Mucosa of stomach (tissue), 1 donor: Measurements from ENCODE around the gene PSAP.

Source experiments
- H3K27me3 ChIP-seq: one replicate; pipeline ENCODE4 v1.7.0; 2013; ENCODE audit warnings: mild to moderate bottlenecking, low read length; ENCODE audit not compliant: control insufficient read depth, insufficient read depth
- H3K36me3 ChIP-seq: one replicate; pipeline ENCODE4 v1.7.0; 2013; ENCODE audit warnings: low read length; ENCODE audit not compliant: control insufficient read depth, insufficient read depth
- H3K4me1 ChIP-seq: one replicate; pipeline ENCODE4 v1.7.0; 2013; ENCODE audit warnings: mild to moderate bottlenecking, low read length; ENCODE audit not compliant: control insufficient read depth, insufficient read depth
- H3K4me3 ChIP-seq: one replicate; pipeline ENCODE4 v1.7.0; 2013; ENCODE audit warnings: low read length
- H3K9ac ChIP-seq: one replicate; pipeline ENCODE4 v1.7.0; 2013; ENCODE audit warnings: mild to moderate bottlenecking, low read length, moderate library complexity
- H3K9me3 ChIP-seq: one replicate; pipeline ENCODE4 v1.7.0; 2013; ENCODE audit warnings: mild to moderate bottlenecking, low read length, moderate library complexity; ENCODE audit not compliant: control insufficient read depth
- donor health status: Pancreatic carcinoma.

PSAP gene

GRCh38 chr10:71796749-71797405, 54.2 kb downstream of the PSAP start:
- Histone ChIP-seq H3K36me3 (no peaks in the 10 kb centered on the region), H3K4me1 (peaks cover 8% of the 10 kb centered on the region), H3K27me3 (no peaks in the 10 kb centered on the region), H3K9ac (no peak overlapping the region), H3K9me3 (no peaks in the 10 kb centered on the region), H3K4me3 (no peak overlapping the region)

- Histone ChIP-seq H3K9me3 (no peaks in the 10 kb centered on the region), H3K4me3 (no peak overlapping the region), H3K36me3 (no peaks in the 10 kb centered on the region), H3K9ac (no peak overlapping the region), H3K27me3 (peaks cover 3% of the 10 kb centered on the region), H3K4me1 (peaks cover 3% of the 10 kb centered on the region)
Measured at GRCh38 chr10:71795248-71795647, 55.8 kb downstream of the PSAP start.

- no peak overlapping the region for H3K9ac ChIP-seq
- H3K4me3 ChIP-seq, result no peak overlapping the region
- no peaks in the 10 kb centered on the region for H3K9me3 ChIP-seq
- no peaks in the 10 kb centered on the region for H3K36me3 ChIP-seq
- peaks cover 3% of the 10 kb centered on the region for H3K27me3 ChIP-seq
- H3K4me1 ChIP-seq, result no peaks in the 10 kb centered on the region
Measured at GRCh38 chr10:71790749-71791440, 60.2 kb downstream of the PSAP start.

GRCh38 chr10:71789871-71790270, 61.2 kb downstream of the PSAP start:
- Histone ChIP-seq H3K4me1 (no peaks in the 10 kb centered on the region), H3K36me3 (no peaks in the 10 kb centered on the region), H3K9ac (no peak overlapping the region), H3K4me3 (no peak overlapping the region), H3K9me3 (no peaks in the 10 kb centered on the region), H3K27me3 (peaks cover 3% of the 10 kb centered on the region)

GRCh38 chr10:71788954-71789353, 62.1 kb downstream of the PSAP start:
- Histone ChIP-seq H3K9me3 (no peaks in the 10 kb centered on the region), H3K36me3 (no peaks in the 10 kb centered on the region), H3K4me3 (no peak overlapping the region), H3K4me1 (no peaks in the 10 kb centered on the region), H3K27me3 (peaks cover 3% of the 10 kb centered on the region), H3K9ac (no peak overlapping the region)

- H3K36me3 ChIP-seq, result no peaks in the 10 kb centered on the region
- H3K4me3 ChIP-seq, result no peak overlapping the region
- H3K9ac ChIP-seq, result no peak overlapping the region
- H3K4me1 ChIP-seq, result no peaks in the 10 kb centered on the region
- no peaks in the 10 kb centered on the region for H3K9me3 ChIP-seq
- H3K27me3 ChIP-seq, result no peaks in the 10 kb centered on the region
Measured at GRCh38 chr10:71784679-71785272, 66.3 kb downstream of the PSAP start.

- Histone ChIP-seq H3K9me3 (no peaks in the 10 kb centered on the region), H3K36me3 (no peaks in the 10 kb centered on the region), H3K4me1 (no peaks in the 10 kb centered on the region), H3K4me3 (no peak overlapping the region), H3K9ac (no peak overlapping the region), H3K27me3 (no peaks in the 10 kb centered on the region)
Measured at GRCh38 chr10:71783917-71784678, 67.0 kb downstream of the PSAP start.

- no peaks in the 10 kb centered on the region for H3K4me1 ChIP-seq
- no peaks in the 10 kb centered on the region for H3K27me3 ChIP-seq
- H3K4me3 ChIP-seq, result no peak overlapping the region
- H3K9ac ChIP-seq, result no peak overlapping the region
- H3K36me3 ChIP-seq, result no peaks in the 10 kb centered on the region
- H3K9me3 ChIP-seq, result no peaks in the 10 kb centered on the region
Measured at GRCh38 chr10:71782917-71783490, 68.0 kb downstream of the PSAP start.

GRCh38 chr10:71782221-71782916, 68.7 kb downstream of the PSAP start:
- H3K36me3 ChIP-seq, result no peaks in the 10 kb centered on the region
- H3K27me3 ChIP-seq, result no peaks in the 10 kb centered on the region
- no peaks in the 10 kb centered on the region for H3K9me3 ChIP-seq
- no peaks in the 10 kb centered on the region for H3K4me1 ChIP-seq
- H3K9ac ChIP-seq, result no peak overlapping the region
- H3K4me3 ChIP-seq, result no peak overlapping the region

- Histone ChIP-seq H3K4me3 (no peak overlapping the region), H3K36me3 (no peaks in the 10 kb centered on the region), H3K9ac (no peak overlapping the region), H3K9me3 (no peaks in the 10 kb centered on the region), H3K27me3 (no peaks in the 10 kb centered on the region), H3K4me1 (peaks cover 8% of the 10 kb centered on the region)
Measured at GRCh38 chr10:71780719-71781118, 70.3 kb downstream of the PSAP start.

GRCh38 chr10:71780156-71780555, 70.9 kb downstream of the PSAP start:
- no peaks in the 10 kb centered on the region for H3K27me3 ChIP-seq
- peaks cover 8% of the 10 kb centered on the region for H3K4me1 ChIP-seq
- no peak overlapping the region for H3K4me3 ChIP-seq
- H3K36me3 ChIP-seq, result no peaks in the 10 kb centered on the region
- no peak overlapping the region for H3K9ac ChIP-seq
- no peaks in the 10 kb centered on the region for H3K9me3 ChIP-seq
